GM18909 (cell line): ENCODE measurements around the gene PPP1R14B.

Experiments used
- ATAC-seq: cut with Tn5 transposase; IDR thresholded peaks from one replicate; pipeline ENCODE4 v1.9.1; 2021; ENCODE audit warnings: mild to moderate bottlenecking; ENCODE audit not compliant: unreplicated experiment, poor library complexity

PPP1R14B gene

DNA sequence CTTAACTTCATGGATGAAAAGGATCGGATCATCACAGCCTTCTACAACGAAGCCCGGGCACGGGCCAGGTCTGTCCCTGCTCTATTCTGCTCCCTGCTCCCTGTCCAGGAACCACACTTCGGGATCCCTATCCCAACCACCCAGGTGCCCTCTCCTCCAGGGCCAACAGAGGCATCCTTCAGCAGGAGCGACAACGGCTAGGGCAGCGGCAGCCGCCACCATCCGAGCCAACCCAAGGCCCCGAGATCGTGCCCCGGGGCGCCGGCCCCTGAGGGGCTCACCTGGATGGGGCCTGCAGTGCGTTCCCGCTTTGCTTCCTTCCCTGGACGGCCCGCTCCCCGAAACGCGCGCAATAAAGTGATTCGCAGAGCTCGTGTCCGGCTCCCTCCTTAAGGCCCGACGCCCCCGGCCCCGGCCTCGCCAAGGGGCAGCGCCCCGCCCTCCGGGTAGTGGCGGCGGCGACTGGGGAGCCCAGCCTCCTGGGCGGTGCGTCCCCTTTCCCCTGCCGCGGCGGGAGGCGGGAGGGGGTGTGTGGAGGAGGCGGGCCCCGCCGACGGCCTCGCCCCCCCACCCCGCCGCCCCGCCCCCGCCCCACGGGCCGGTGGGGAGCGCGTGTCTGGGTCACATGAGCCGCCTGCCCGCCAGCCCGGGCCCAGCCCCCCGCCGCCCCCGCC, 12.7 kb downstream of the PPP1R14B start, which contains the start of gene VEGFB:
VEGFB (plus strand) TSS at position 672 of the 674 bp plus-strand sequence. CDS start 250 bp downstream, outside the sequence.
- ATAC-seq, result peak; percentile 41

DNA sequence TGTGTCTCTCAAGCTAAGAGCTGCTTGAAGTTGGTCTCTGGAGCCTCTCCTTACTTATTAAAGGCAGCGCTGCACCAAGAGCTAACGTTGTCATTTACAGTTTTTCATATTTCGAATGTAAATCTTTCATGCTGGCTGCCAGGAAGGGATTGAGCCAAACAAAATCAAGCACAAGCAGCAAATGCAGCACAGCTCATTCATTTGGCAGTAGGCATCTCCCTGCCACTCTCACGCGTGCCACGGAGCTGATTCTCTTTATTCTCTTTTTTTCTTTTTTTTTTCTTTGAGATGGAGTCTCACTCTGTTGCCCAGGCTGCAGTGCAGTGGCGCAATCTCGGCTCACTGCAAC, 13.8 kb downstream of the PPP1R14B start:
- no peak for ATAC-seq

DNA sequence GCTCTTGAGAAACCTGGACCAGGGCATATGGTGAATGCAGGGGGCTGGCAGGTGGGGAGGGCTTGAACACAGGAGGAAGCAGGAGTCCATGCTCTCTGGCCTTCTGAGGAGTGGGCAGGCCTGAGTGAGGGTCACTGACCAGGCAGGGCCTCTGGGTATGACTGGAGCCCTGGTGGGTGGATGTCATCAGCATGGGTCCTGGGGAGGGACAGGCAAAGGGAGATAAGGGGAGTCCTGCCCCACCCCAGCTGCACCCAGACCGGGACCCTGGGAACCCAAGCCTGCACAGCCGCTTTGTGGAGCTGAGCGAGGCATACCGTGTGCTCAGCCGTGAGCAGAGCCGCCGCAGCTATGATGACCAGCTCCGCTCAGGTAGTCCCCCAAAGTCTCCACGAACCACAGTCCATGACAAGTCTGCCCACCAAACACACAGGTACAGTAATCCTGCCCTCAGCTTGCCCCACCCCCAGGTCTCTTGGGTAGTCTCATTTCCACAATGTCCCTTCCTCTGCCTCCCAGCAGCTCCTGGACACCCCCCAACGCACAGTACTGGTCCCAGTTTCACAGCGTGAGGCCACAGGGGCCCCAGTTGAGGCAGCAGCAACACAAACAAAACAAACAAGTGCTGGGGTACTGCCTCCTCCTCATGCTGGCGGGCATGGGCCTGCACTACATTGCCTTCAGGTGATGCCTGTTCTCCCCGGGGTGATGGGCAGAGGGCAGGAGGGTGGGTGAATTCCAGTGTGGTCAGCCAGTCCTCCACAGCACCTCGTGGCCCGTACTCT, 14.4 kb downstream of the PPP1R14B start:
- ATAC-seq, result no peak

GRCh38 chr11:64231546-64231945, 15.2 kb downstream of the PPP1R14B start:
- no peak for ATAC-seq

- no peak for ATAC-seq
Measured at GRCh38 chr11:64230985-64231365, 15.8 kb downstream of the PPP1R14B start.

GRCh38 chr11:64230171-64230984, 16.4 kb downstream of the PPP1R14B start, which contains the start of gene DNAJC4:
TSS of gene DNAJC4 (plus strand) at chr11:64230548. CDS start at chr11:64230855, 307 bp downstream.
- peak; percentile 49 for ATAC-seq

- no peak for ATAC-seq
Measured at GRCh38 chr11:64229744-64230170, 17.0 kb downstream of the PPP1R14B start.

DNA sequence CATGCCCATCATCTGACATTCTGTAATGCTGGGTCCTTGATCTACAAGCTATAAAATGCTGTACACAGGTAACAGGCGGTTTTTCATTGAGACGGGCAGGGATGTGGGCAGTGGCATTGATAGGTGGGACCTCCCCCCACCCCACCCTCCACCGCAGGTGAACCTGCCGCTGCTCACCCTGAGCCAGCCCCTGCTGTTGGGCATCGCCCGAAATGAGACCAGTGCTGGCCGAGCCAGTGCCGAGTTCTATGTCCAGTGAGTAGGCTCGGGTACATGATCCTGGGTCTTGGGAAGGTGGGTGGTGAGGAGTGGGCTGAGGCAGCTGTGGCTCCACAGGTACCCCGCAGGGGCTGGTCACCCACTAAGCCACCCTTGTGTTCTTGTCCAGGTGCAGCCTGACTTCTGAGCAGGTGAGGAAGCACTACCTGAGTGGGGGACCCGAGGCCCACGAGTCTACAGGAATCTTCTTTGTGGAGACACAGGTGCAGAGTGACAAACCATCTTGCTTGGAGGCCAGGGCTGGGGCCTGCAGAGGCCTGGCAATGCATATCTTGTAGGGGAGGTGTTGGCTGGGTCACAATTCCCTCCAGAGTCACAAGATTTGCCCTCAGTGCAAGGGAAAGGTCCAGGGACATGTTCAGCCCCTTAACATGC, 17.5 kb downstream of the PPP1R14B start:
- no peak for ATAC-seq

- no peak for ATAC-seq
Measured at GRCh38 chr11:64227405-64227956, 19.3 kb downstream of the PPP1R14B start.

DNA sequence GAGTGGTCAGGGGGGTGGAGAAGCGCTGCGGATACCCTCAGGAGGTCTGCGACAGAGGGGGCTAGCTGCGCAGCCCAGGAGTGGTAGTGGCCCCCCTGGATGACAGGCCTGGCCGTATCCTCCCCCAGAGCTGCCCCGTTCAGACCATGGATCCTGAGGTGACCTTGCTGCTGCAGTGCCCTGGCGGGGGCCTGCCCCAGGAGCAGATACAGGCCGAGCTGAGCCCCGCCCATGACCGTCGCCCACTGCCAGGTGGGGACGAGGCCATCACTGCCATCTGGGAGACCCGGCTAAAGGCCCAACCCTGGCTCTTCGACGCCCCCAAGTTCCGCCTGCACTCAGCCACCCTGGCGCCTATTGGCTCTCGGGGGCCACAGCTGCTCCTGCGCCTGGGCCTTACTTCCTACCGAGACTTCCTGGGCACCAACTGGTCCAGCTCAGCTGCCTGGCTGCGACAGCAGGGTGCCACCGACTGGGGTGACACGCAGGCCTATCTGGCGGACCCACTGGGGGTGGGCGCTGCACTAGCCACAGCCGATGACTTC, 20.2 kb downstream of the PPP1R14B start:
- ATAC-seq, result peak; percentile 25

GRCh38 chr11:64225608-64226506, 20.9 kb downstream of the PPP1R14B start, which contains the start of the genes NUDT22 and TRPT1:
TSS of gene NUDT22 (plus strand) at chr11:64226274. CDS start at chr11:64226653, 379 bp downstream.
TSS of gene TRPT1 (minus strand) at chr11:64226186. CDS start at chr11:64225860, 326 bp downstream.
- ATAC-seq, result peak; percentile 44

- ATAC-seq, result no peak
Measured at GRCh38 chr11:64224891-64225607, 21.7 kb downstream of the PPP1R14B start.

- ATAC-seq, result no peak
Measured at GRCh38 chr11:64224151-64224890, 22.4 kb downstream of the PPP1R14B start.

DNA sequence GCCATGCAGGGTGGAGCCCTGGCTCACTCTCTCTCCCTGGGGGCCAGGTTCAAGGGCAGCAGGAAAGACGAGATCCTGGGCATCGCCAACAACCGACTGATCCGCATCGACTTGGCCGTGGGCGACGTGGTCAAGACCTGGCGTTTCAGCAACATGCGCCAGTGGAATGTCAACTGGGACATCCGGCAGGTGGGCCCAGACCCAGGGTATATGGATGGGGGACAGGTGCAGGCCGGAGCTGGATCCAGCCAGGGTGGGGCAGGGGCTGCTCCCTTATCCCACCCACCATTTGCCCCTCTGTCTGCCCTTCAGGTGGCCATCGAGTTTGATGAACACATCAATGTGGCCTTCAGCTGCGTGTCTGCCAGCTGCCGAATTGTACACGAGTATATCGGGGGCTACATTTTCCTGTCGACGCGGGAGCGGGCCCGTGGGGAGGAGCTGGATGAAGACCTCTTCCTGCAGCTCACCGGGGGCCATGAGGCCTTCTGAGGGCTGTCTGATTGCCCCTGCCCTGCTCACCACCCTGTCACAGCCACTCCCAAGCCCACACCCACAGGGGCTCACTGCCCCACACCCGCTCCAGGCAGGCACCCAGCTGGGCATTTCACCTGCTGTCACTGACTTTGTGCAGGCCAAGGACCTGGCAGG, 23.6 kb downstream of the PPP1R14B start:
- no peak for ATAC-seq

GRCh38 chr11:64222651-64223000, 24.1 kb downstream of the PPP1R14B start:
- ATAC-seq, result no peak

- ATAC-seq, result no peak
Measured at GRCh38 chr11:64220798-64221197, 25.9 kb downstream of the PPP1R14B start.

GRCh38 chr11:64220271-64220670, 26.5 kb downstream of the PPP1R14B start:
- no peak for ATAC-seq
